GM19467 (cell line): ENCODE results near the gene RMDN3.

Experiments used
- ATAC-seq: cut with Tn5 transposase; IDR thresholded peaks from one replicate; pipeline ENCODE4 v1.9.1; 2021; ENCODE audit warnings: mild to moderate bottlenecking, moderate library complexity; ENCODE audit not compliant: unreplicated experiment

RMDN3 gene

DNA sequence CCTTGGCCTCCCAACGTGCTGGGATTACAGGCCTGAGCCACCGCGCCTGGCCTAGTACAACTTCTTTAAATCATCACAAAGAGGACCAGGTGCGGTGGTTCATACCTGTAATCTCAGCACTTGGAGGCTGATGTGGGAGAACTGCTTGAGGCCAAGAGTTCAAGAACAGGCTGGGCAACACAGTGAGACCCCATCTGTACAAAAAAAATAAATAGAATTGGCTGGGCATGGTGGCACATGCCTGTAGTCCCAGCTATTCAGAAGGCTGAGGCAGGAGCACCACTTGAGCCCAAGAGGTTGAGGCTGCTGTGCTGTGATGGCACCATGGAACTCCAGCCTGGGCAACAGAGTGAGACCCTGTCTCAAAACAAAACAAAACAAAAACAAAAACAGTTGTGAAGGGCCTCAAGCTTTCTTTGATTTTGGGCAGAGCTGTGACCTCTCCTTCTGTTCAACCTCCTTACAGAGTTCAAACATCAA is 5.9 kb downstream of the RMDN3 start:
- no peak for ATAC-seq

DNA sequence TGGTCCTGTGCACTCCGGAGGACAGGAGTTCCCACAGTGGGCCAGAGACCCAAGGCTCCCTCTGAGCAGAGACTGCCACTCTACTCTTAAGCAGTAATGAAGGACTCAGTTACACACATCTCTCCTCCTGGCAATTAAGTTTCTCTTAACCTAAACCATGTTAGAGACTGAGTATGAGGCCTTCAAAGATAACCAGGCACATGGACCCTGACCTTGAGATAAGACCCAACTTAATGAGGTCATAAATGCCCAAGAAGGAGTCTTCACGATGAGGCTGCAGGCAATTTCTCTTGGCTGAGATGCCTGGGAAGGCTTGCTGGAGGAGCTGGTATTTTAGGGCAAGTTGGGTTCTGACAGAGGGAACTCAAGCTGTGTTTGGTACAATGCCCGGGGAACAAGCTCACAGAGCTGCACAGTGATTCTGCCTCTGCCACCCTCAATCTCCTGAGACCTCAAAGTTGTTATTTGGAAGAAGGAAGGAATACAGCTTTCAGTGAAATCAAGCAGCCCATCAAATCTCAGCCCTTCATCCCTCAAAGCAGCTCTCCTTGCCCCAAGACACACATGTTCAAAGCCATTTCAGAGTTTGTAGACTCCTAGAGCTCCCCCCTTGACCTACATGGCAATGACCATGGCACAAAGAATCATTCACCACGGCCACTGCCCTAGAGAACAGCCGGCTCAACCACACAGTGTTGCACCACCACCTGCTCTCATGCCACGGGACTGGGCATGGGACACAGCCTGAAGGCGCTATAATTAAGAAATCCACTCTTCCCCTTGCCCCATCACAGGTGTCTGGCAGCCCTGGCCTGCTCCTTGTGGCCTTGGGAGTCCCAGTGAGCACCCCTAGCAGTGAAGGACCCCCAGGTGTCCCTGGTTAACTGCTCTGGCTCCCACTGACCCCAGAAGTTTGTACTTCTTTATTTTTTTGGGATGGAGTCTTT is 7.1 kb downstream of the RMDN3 start:
- ATAC-seq: no peak

DNA sequence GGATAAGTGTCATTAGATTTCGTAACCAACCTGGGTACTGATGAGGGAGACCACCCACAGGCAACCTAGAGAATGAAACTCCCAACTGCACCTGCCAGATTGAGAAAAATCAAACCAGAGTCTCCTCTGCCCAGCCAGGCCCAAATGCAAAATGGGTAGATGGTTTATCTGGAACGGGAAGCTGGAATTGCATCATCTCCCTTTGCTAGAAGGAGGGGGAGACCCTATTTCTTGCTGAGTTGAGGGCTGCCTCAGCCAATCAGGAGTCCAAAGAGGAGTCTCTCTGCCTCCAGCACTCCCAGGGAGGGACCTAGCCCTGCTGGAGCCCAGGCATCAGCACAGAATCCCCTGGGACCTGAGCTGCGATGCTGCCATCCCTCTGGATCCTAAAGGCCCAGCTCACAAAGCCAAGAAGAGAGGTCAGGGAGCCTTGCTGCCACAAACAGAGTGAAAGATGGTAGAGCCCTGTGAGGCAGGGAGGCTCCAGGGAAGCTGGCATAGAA is 8.1 kb downstream of the RMDN3 start:
- ATAC-seq: no peak

DNA sequence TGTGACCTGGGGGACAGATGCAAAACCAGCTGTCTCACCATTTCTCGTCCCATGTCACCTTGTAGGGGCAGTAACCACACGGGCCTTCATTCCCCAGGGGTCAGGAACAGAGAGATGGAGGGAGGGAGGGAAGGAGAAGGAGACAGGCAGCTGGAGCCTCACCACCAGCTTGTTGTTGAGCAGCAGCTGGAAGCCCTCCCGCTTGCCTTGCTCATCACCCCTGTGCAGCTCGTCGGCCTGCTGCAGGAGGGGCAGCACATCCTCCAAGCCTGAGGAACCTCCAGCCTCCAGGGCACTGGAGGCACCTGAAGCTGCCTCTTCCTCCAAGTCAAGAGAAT is 10.3 kb downstream of the RMDN3 start:
- ATAC-seq: no peak

DNA sequence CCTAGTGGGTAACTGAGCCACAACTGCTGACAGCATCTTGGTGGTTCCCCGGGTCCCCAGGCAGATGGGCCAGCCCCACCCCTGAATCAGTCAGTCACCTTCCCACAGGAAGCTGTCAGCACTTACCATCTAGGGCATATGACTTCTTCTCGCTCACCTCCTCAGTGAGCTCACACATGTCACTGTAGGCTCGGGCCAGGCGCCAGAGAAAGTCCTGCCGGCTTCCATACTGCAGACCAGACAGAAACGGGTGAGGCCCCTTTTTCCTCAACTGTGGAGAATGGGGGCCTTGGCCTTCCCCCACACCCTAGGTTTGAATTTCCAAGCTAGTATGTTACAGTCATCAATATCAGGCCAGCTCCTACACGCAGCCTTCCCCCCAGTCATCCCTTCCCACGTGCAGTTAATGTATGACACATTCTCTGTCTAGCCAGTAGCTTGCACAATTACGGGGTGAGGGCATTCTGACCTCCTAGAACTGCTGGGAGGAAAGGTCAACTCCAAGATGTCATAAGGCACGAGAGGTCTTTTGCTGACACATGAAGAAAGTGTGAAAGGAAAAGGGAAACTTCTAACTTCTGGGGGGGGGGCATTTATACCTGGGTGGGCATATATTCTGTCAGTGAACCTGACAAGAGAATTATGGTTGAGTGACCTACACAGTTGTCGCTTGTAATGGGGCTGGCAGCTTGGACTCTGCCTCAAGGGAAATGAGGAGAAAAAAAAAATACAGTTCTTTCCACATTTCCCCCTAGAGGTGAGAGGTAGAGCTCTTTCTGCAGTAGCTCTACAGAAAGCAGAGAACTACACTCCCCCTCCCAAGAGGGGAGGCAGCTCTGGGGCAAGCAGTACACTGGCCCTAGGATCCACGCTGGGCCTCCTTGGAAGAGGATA is 10.9 kb downstream of the RMDN3 start:
- ATAC-seq: no peak

DNA sequence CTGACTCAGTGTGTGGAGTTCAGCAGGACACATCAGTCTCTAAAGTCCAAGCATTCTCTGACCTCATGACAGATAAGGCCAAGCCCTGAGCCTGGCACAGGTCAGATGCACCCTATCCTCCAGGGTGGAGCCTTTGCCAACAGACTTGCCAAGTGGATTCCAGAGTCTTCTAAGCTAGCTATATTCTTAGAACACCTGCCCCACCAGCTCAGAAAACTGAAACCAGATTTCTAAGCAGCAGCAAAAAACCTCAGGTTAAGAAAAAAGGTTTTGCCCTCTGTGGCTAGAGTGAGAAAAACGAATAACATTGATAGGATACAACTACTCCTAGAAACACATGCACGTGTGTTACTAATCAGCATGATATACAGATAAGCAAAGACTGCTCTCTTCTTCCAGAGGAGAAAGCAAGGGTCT is 11.6 kb downstream of the RMDN3 start:
- ATAC-seq: no peak

DNA sequence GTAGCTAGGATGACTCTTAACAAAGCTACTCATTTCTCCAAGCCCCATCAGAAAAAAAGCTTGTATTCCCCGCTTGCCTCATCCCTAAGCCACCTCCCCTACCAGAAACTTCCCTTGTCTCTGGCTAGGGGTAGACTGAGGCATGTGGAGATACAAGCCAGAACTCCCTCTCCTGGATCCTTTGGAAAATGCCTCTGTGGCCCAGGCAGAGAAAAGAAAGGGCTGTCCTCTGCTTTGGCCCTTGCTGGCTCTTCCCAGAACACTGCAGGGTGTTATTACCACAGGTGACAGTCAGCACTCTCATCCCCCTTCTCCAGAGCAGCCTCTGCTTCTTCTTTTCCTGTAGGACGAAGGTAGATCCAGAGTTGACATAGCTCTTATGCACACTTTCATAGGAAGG is 15.2 kb downstream of the RMDN3 start:
- no peak for ATAC-seq

DNA sequence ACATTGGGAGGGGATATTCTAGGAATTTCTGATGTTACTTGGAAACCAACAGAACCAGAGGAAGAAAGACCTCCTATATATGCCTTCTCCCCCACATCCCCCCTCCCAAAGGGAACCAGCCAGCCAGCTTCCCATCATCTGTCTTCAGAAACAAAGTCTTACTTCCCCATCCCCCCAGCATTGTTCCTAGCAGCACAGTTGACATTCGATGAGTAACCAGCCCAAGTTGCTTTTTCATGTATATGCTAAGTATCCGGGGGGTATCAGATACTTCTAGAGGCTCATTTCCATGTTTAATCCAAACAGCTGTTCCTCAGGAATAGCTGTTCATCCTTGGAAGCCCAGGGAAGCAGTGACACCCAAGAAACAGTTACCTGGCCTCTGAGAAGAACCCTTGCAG is 16.0 kb downstream of the RMDN3 start:
- no peak for ATAC-seq

DNA sequence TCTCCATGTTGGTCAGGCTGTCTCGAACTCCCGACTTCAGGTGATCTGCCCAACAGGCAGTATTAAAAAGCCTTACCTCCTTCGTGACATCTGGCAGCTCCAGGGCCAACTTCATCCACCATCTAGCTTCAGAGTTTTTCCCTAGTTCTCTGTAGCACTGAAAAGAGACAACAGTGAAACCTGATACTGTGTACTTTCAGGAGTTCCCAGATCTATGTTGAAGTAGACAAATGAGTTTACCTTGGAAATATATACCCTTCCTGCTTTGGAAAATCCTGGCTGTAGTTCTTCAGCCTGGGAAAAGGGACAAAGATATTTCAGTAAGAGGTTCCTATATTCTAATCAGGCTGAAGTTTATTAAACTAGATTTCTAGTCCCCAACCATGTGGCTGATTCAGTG is 18.0 kb downstream of the RMDN3 start:
- no peak for ATAC-seq

DNA sequence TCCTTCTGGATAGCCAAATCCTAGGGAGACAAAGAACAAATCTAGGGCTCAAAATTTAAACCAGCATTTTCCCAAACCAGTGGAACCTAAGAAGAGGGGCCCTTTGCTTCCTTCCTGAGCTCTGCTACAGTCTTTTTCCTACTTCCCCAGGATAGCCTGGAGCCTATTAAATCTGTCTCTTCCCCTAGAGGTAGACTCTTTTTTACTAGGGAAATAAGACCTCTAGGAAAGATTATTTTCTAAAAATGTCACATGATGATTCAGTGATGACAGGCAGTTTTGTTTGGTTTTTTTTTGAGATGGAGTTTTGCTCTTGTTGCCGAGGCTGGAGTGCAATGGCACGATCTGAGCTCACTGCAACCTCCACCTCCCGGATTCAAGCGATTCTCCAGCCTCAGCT is 18.5 kb downstream of the RMDN3 start:
- no peak for ATAC-seq

DNA sequence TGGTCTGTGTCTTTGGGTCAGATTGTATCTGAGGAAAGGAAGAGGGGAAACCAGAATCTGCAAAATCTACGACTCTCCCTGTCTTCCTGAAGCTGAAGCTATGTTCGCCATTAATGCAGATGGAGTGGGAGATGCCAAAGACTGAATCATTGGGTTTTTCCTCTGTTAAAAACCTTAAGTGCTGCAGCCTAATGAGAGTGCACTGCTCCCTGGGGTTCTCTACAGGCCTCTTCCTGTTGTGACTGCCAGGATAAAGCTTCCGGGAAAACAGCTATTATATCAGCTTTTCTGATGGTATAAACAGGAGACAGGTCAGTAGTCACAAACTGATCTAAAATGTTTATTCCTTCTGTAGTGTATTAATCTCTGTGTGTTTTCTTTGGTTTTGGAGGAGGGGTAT is 24.0 kb downstream of the RMDN3 start:
- ATAC-seq: no peak

DNA sequence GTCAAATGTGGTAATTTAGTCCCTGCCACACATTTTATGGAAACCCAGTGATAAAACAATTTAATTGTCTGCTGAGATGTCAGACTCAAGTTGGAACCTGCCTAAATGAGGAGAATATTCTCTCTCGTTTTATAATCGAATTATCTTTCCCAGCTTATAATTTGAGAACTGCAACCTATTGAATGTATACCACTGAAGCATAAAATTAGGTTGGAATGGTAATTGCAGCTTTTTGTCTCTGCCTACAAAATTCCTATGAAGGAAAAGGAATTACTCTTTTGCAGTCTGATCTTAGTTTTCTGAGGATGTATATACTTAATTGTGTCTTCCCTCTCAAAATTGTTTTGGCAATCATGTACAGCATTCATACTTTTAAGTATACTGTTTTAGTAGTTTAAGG is 31.1 kb downstream of the RMDN3 start:
- no peak for ATAC-seq

DNA sequence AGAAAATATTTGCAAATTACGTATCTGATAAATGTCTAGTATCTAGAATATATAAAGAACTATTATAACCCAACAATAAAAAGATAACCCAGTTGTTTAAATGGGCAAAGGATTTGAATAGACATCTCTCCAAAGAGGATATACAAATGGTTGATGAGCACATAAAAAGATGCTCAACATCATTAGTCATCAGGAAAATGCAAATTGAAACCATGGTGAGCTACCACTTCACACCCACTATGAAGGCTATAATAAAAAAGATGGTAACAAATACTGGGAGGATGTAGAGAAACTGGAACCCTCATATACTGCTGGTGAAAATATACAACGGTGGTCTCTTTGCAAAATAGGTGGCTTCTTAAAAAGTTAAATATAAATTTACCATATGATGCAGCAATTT is 32.1 kb downstream of the RMDN3 start:
- no peak for ATAC-seq

DNA sequence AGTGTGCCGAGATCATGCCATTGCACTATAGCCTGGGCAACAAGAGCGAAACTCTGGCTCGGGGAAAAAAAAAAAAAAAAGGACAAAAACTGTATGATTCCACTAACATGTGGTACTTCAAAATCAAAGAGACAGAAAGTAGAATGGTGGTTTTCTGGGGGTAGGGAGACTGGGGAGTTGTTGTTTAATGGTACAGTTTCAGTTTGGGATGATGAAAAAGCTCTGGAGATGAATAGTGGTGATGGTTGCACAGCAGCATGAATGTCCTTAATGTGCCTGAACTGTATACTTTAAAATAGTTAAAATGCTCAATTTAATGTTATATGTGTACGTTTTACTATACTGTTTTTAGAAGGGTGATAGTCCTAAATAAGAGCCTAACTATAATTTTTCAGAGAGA is 32.7 kb downstream of the RMDN3 start:
- ATAC-seq: no peak

DNA sequence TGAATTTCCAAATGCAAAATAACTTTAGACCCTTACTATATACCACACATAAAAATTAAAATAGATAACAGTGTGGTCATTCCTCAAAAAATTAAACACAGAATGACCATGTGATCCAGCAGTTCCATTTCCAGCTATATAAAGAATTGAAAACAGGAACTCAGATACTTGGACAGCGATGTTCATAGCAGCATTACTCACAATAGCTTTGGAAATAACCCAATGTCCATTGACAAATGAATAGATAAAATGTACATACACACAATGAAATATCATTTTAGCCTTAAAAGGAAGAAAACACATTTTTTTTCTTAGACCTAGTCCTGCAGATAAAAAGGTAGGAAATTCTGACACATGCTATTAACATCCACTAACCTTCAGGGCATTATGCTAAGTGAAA is 33.4 kb downstream of the RMDN3 start:
- no peak for ATAC-seq

DNA sequence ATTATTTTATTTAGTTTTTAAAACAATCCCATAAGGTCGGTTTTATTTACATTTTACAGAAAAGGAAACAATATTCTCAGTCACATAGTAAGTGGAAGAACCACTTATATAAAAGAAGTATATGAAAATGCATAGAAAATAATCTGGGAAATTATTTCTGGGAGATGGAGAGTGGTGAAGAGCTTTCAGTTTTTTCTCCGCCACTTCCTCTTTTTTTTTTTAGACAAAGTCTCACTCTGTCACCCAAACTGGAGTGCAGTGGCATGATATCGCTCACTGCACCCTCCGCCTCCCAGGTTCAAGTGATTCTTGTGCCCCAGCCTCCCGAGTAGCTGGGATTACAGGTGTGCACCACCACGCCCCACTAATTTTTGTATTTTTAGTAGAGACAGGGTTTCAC is 38.9 kb downstream of the RMDN3 start:
- ATAC-seq: no peak

DNA sequence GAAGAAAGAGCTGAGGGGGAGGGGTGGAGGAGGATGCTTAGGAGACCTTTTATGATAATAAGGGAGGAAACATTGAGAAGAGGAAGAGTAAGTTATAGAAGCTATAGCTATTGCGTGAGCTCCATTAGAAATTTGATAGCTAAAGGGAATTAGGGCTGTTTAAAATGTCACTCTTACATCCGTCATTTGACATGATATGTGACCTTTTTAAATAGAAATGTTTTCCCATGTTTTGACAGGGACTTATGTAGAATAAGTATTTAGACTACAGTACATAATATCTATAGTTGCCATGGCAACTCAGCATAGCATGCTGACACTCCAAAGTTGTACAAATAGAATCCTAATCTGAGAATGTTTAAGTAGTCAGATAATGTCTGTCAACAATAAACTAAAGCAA is 40.9 kb downstream of the RMDN3 start:
- ATAC-seq: no peak

DNA sequence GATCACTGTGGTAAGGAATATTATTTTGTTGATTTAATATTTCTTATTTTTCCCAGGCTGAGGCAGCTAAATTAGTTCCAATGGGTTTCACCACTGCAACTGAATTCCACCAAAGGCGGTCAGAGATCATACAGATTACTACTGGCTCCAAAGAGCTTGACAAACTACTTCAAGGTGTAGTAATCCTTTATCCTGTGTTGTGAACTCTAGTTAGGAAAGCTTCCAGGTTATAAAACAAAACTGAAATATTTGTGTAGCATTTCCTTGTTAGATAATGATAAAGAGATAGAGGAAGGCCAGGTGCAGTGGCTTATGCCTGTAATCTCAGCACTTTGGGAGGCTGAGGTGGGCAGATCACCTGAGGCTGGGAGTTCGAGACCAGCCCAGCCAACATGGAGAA is 48.9 kb downstream of the RMDN3 start:
- ATAC-seq: no peak

DNA sequence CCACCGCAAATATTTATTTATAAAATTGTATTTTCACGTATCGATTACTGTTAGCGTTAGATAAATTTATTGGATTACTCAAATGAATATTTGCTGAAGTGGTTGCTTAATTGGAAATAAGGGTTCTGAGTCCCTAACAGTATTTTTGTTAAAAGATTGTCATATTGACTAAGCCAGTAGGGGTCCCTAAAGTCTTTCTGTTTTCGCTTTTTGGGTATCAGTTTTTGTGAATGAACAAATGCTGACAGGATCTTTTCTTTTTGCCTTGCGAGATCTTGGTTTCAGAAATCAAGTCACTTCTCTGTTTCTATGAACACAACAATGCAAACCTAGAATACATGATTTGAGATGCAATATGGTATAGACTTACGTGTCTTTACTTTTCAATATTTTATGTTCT is 53.0 kb downstream of the RMDN3 start:
- ATAC-seq: no peak

DNA sequence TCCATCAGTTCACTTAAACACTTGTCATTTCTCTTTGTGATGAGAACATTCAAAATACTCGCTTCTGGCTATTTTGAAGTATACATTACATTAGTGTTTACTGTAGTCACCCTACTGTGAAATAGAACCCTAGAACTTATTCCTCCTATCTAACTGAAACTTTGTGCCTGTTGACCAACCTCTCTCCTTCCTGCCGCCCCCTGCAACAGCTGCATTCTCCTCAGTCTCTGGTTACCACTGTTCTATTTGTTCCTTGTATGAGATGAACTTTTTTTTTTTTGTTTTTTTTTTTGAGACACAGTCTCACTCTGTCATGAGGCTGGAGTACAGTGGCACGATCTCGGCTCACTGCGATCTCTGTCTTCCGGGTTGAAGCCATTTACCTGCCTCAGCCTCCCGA is 57.1 kb downstream of the RMDN3 start:
- ATAC-seq: no peak

DNA sequence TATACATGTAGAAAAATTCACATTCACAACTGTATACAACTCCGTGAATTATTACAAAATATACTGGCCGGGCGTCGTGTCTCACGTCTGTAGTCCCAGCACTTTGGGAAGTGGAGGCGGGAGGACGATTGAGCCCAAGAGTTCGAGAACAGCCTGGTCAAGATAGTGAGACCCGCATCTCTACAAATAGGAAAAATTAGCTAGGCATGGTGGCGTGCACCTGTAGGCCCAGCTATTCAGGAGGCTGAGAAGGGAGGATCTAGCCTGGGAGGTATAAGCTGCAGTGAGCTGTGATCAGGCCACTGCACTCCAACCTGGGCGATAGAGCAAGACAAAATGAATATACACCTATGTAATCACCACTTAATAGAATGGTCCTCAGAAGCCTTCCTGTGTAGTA is 58.8 kb downstream of the RMDN3 start:
- no peak for ATAC-seq

DNA sequence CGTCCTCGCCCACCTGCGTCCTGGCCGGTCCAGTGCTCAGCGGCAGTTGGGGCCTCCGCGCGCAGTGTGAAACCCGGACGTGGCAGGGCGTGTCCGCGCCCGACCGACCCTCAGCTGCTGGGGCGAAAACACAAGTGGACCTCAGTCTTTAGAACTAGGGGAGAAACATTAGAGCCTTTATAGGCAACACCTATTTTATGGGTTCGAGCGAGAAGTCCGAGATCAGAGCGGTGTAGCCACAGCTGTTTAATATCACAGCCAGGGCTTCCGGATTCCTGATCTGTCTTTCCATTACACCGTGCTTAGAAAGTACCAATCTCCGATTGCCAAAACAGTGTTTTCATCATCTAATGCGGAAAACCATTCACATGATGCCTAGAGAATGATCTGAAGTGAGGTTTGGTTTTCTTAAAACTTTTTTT is 59.6 kb downstream of the RMDN3 start:
- no peak for ATAC-seq
